Measurements from ENCODE around the gene AXL. TPM values are rescaled to one million over a fixed set of nuclear protein-coding genes. Genes with fewer than 3 reads are reported as not detected.
A peak's percentile ranks its signal among the peaks of the same experiment; 100 is the strongest.

AXL gene
- total and polyA plus RNA-seq, 9 of the 15 experiments (the other 6 are each of a cell fraction or from before 2014, with no cell fraction given): 0.80 to 6.6 (median 1.6) TPM

GRCh38 chr19:41226053-41226873 lies 7.2 kb downstream of the AXL start (continued):
- 0 out of 2 replicates have a peak, but pooled peaks have one; percentile 20 for TF ChIP-seq ETV1 (tag; conservative IDR thresholded peaks at IDR 0.05; ENCODE audit: low read depth)
- no peak for TF ChIP-seq CREB3 (tag; conservative IDR thresholded peaks at IDR 0.05; ENCODE audit: low read depth)
- TF ChIP-seq HDAC1 (IDR thresholded peaks at IDR 0.05): no peak
- TF ChIP-seq, protein P1, sequence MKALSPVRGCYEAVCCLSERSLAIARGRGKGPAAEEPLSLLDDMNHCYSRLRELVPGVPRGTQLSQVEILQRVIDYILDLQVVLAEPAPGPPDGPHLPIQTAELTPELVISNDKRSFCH (CRISPR knock-in tag; IDR thresholded peaks at IDR 0.05): no peak
- TF ChIP-seq, protein P1 (tag; IDR thresholded peaks at IDR 0.05): 0 out of 2 replicates have a peak, but pooled peaks have one; percentile 31
- TF ChIP-seq ERF (CRISPR knock-in tag; IDR thresholded peaks at IDR 0.05): no peak
- TF ChIP-seq THAP12 (CRISPR knock-in tag; IDR thresholded peaks at IDR 0.05): 0 out of 2 replicates have a peak, but pooled peaks have one; percentile 19
- TF ChIP-seq ETV6 (IDR thresholded peaks at IDR 0.05; ENCODE audit: borderline replicate concordance in 1 of 2, low read depth in 2 of 2, low read length in 1 of 2): 0 out of 4 replicates have a peak, but pooled peaks of 1 of the 2 experiments have one; percentile 8
- no peak for TF ChIP-seq ETV6 (CRISPR knock-in tag; IDR thresholded peaks at IDR 0.05; ENCODE audit: borderline replicate concordance)
- TF ChIP-seq ZNF583 (CRISPR knock-in tag; IDR thresholded peaks at IDR 0.05): 0 out of 2 replicates have a peak, but pooled peaks have one; percentile 50
- TF ChIP-seq SREBF2 (CRISPR knock-in tag; IDR thresholded peaks at IDR 0.05): no peak
- TF ChIP-seq HLTF (IDR thresholded peaks at IDR 0.05): peak; percentile 56; the same call in 1 of the 2 replicates
- TF ChIP-seq ZNF707 (CRISPR knock-in tag; conservative IDR thresholded peaks at IDR 0.05): no peak
- TF ChIP-seq LARP7 (IDR thresholded peaks at IDR 0.05): no peak
- TF ChIP-seq, protein P2, sequence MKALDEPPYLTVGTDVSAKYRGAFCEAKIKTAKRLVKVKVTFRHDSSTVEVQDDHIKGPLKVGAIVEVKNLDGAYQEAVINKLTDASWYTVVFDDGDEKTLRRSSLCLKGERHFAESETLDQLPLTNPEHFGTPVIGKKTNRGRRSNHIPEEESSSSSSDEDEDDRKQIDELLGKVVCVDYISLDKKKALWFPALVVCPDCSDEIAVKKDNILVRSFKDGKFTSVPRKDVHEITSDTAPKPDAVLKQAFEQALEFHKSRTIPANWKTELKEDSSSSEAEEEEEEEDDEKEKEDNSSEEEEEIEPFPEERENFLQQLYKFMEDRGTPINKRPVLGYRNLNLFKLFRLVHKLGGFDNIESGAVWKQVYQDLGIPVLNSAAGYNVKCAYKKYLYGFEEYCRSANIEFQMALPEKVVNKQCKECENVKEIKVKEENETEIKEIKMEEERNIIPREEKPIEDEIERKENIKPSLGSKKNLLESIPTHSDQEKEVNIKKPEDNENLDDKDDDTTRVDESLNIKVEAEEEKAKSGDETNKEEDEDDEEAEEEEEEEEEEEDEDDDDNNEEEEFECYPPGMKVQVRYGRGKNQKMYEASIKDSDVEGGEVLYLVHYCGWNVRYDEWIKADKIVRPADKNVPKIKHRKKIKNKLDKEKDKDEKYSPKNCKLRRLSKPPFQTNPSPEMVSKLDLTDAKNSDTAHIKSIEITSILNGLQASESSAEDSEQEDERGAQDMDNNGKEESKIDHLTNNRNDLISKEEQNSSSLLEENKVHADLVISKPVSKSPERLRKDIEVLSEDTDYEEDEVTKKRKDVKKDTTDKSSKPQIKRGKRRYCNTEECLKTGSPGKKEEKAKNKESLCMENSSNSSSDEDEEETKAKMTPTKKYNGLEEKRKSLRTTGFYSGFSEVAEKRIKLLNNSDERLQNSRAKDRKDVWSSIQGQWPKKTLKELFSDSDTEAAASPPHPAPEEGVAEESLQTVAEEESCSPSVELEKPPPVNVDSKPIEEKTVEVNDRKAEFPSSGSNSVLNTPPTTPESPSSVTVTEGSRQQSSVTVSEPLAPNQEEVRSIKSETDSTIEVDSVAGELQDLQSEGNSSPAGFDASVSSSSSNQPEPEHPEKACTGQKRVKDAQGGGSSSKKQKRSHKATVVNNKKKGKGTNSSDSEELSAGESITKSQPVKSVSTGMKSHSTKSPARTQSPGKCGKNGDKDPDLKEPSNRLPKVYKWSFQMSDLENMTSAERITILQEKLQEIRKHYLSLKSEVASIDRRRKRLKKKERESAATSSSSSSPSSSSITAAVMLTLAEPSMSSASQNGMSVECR (CRISPR knock-in tag; IDR thresholded peaks at IDR 0.05): no peak; the same call in 1 of the 2 replicates
- no peak; the same call in 1 of the 2 replicates for TF ChIP-seq CBX1 (IDR thresholded peaks at IDR 0.05; ENCODE audit: low read depth)
- TF ChIP-seq ZNF639 (CRISPR knock-in tag; conservative IDR thresholded peaks at IDR 0.05 in 1 of 2, IDR thresholded peaks at IDR 0.05 in 1 of 2): no peak; a peak in 1 of 4 replicates
